Measurements from ENCODE around the gene CRLF3.
"Not testable (repeated sequence)": the region's sequence is repeated elsewhere in the genome, so short reads cannot be mapped to it uniquely, and the experiment has no call there.

CRLF3 gene

GRCh38 chr17:30794372-30794771 lies 30.1 kb downstream of the CRLF3 start:
- no peaks in the 10 kb centered on the region for H3K27me3 ChIP-seq (ENCODE audit: control insufficient read depth in 5 of 5, insufficient read depth in 4 of 5, low read length in 5 of 5)

DNA sequence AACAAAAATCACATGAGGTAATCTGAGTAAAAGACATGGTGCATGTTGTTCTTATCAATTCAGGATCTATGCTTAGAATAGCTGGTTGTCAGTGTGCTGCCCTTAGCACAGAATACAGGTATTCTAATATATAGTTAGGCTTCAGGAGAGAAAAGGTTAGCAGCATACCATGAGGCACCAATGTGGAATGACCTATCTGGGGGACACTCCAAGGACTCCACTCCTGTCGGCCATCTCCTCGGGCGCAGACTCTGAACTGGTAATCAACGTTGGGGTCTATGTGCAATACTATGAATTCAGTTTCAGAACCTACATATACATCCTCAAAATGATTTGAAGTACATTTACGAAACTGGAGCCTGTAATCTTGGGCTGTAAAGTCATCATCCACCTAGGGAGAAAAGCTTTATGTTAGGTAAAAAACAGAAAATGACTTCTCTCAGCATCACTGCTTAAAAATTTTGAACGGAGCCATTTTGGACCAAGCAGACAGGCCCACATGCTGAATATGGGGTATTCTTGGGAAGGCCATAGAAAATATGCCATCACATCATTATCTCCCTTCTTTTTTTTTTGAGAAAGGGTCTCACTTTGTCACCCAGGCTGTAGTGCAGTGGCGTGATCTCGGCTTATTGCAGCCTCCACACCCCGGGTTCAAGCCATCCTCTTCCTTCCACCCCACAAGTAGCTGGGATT lies 31.1 kb downstream of the CRLF3 start:
- Histone ChIP-seq H3K36me3 (ENCODE audit: control insufficient read depth in 5 of 5, insufficient read depth in 5 of 5, low read length in 5 of 5) (peaks cover 23 to 61% (median 38%) of the 10 kb centered on the region in 5 donors), H3K9me3 (ENCODE audit: control insufficient read depth in 5 of 5, low read length in 5 of 5) (no peaks in the 10 kb centered on the region), H3K27me3 (ENCODE audit: control insufficient read depth in 5 of 5, insufficient read depth in 4 of 5, low read length in 5 of 5) (no peaks in the 10 kb centered on the region), H3K4me3 (ENCODE audit: low read depth in 1 of 5, low read length in 5 of 5) (no peak overlapping the region), H3K4me1 (ENCODE audit: control insufficient read depth in 5 of 5, insufficient read depth in 5 of 5, low read length in 5 of 5) (no peaks in the 10 kb centered on the region), H3K9ac (ENCODE audit: low read length in 5 of 5) (peak overlapping the region in 1 of 5 donors; percentile 32), H3K27ac (ENCODE audit: low read depth, low read length) (no peak overlapping the region)

More at GRCh38 chr17:30794372-30794771, 30.1 kb downstream of the CRLF3 start:
- H3K27ac ChIP-seq (ENCODE audit: low read depth, low read length) = no peak overlapping the region
- no peak overlapping the region for H3K4me3 ChIP-seq (ENCODE audit: low read depth in 1 of 5, low read length in 5 of 5)
- no peaks in the 10 kb centered on the region for H3K9me3 ChIP-seq (ENCODE audit: control insufficient read depth in 5 of 5, low read length in 5 of 5)
- peaks cover 18 to 56% (median 35%) of the 10 kb centered on the region in 5 donors for H3K36me3 ChIP-seq (ENCODE audit: control insufficient read depth in 5 of 5, insufficient read depth in 5 of 5, low read length in 5 of 5)
- no peaks in the 10 kb centered on the region for H3K4me1 ChIP-seq (ENCODE audit: control insufficient read depth in 5 of 5, insufficient read depth in 5 of 5, low read length in 5 of 5)
- no peak overlapping the region for H3K9ac ChIP-seq (ENCODE audit: low read length in 5 of 5)

DNA sequence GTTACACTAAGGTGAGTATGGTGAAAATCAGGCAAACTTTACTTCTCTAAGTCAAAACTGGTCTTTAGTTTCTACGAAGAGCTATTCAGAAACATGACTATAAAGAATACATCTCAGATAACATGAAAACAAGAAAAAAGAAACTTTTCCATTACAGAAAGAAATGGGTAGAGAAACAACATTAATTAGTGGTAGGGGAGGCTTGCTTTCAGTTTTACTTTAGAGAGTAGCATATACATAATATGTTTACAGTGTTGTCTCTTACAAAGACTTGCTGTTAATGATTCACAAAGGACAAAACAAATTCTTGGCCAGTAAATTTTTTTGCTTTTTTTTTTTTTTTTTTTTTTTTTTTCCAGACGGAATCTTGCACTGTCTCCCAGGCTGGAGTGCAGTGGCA lies 34.2 kb downstream of the CRLF3 start:
- H3K27ac ChIP-seq (ENCODE audit: low read depth, low read length) = no peak overlapping the region
- no peaks in the 10 kb centered on the region for H3K4me1 ChIP-seq (ENCODE audit: control insufficient read depth in 5 of 5, insufficient read depth in 5 of 5, low read length in 5 of 5)
- H3K4me3 ChIP-seq (ENCODE audit: low read depth in 1 of 5, low read length in 5 of 5) = no peak overlapping the region
- H3K9ac ChIP-seq (ENCODE audit: low read length in 5 of 5) = no peak overlapping the region
- H3K27me3 ChIP-seq (ENCODE audit: control insufficient read depth in 5 of 5, insufficient read depth in 4 of 5, low read length in 5 of 5) = no peaks in the 10 kb centered on the region
- peaks cover 19 to 68% (median 43%) of the 10 kb centered on the region in 5 donors for H3K36me3 ChIP-seq (ENCODE audit: control insufficient read depth in 5 of 5, insufficient read depth in 5 of 5, low read length in 5 of 5)
- H3K9me3 ChIP-seq (ENCODE audit: control insufficient read depth in 5 of 5, low read length in 5 of 5) = no peaks in the 10 kb centered on the region

DNA sequence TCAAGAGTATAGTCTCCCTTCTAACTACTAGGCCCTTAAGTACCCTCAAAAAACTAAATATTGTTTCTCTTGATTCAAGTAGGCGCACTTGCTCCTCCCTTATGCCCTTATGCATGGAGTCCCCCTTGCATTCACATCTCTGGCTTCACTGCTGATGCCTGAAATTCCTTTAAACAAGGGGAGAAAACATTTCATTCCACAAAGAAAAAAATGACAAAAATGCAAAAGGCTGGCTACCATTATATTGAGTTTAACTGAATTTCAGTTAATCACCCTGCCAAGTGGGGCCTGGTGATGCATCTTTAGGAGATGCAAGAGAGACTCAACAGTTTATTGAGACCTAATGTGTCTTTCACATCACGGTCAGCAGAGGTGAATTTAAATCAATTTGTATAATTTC lies 35.6 kb downstream of the CRLF3 start:
- H3K4me3 ChIP-seq (ENCODE audit: low read depth in 1 of 5, low read length in 5 of 5) = no peak overlapping the region
- no peaks in the 10 kb centered on the region for H3K9me3 ChIP-seq (ENCODE audit: control insufficient read depth in 5 of 5, low read length in 5 of 5)
- H3K36me3 ChIP-seq (ENCODE audit: control insufficient read depth in 5 of 5, insufficient read depth in 5 of 5, low read length in 5 of 5) = peaks cover 19 to 68% (median 35%) of the 10 kb centered on the region in 5 donors
- no peaks in the 10 kb centered on the region for H3K4me1 ChIP-seq (ENCODE audit: control insufficient read depth in 5 of 5, insufficient read depth in 5 of 5, low read length in 5 of 5)
- no peaks in the 10 kb centered on the region for H3K27me3 ChIP-seq (ENCODE audit: control insufficient read depth in 5 of 5, insufficient read depth in 4 of 5, low read length in 5 of 5)
- H3K9ac ChIP-seq (ENCODE audit: low read length in 5 of 5) = no peak overlapping the region
- no peak overlapping the region for H3K27ac ChIP-seq (ENCODE audit: low read depth, low read length)

GRCh38 chr17:30782206-30782605 lies 42.3 kb downstream of the CRLF3 start:
- H3K27ac ChIP-seq (ENCODE audit: low read depth, low read length) = no peak overlapping the region
- no peaks in the 10 kb centered on the region for H3K9me3 ChIP-seq (ENCODE audit: control insufficient read depth in 5 of 5, low read length in 5 of 5)
- H3K4me3 ChIP-seq (ENCODE audit: low read depth in 1 of 5, low read length in 5 of 5) = no peak overlapping the region
- H3K36me3 ChIP-seq (ENCODE audit: control insufficient read depth in 5 of 5, insufficient read depth in 5 of 5, low read length in 5 of 5) = peaks cover 7 to 48% (median 15%) of the 10 kb centered on the region in 5 donors
- no peaks in the 10 kb centered on the region for H3K27me3 ChIP-seq (ENCODE audit: control insufficient read depth in 5 of 5, insufficient read depth in 4 of 5, low read length in 5 of 5)
- no peaks in the 10 kb centered on the region for H3K4me1 ChIP-seq (ENCODE audit: control insufficient read depth in 5 of 5, insufficient read depth in 5 of 5, low read length in 5 of 5)
- H3K9ac ChIP-seq (ENCODE audit: low read length in 5 of 5) = no peak overlapping the region

GRCh38 chr17:30780343-30780742 lies 44.1 kb downstream of the CRLF3 start:
- no peak overlapping the region for H3K4me3 ChIP-seq (ENCODE audit: low read depth in 1 of 5, low read length in 5 of 5)
- no peak overlapping the region for H3K9ac ChIP-seq (ENCODE audit: low read length in 5 of 5)
- H3K27me3 ChIP-seq (ENCODE audit: control insufficient read depth in 5 of 5, insufficient read depth in 4 of 5, low read length in 5 of 5) = no peaks in the 10 kb centered on the region
- H3K4me1 ChIP-seq (ENCODE audit: control insufficient read depth in 5 of 5, insufficient read depth in 5 of 5, low read length in 5 of 5) = no peaks in the 10 kb centered on the region
- no peak overlapping the region for H3K27ac ChIP-seq (ENCODE audit: low read depth, low read length)
- H3K36me3 ChIP-seq (ENCODE audit: control insufficient read depth in 5 of 5, insufficient read depth in 5 of 5, low read length in 5 of 5) = peaks cover 3 to 36% (median 13%) of the 10 kb centered on the region in 5 donors
- H3K9me3 ChIP-seq (ENCODE audit: control insufficient read depth in 5 of 5, low read length in 5 of 5) = no peaks in the 10 kb centered on the region

DNA sequence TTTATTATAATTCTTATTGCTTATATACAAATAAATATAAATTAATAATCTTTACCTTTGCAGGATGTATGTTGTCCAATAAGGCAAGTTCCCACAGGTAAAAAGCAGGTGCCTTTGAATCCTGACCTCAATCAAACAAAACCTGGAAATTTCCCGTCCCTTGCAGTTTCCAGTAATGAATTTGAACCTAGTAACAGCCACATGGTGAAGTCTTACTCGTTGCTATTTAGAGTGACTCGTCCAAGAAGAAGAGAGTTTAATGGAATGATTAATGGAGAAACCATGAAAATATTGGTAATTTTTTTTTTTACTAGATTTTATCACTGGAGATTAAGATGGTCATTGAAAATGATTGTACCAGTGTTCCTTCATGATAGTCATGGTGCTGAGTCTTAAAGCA lies 55.7 kb downstream of the CRLF3 start:
- not testable (repeated sequence) for H3K9ac ChIP-seq (ENCODE audit: low read length in 5 of 5); H3K27me3 ChIP-seq (ENCODE audit: control insufficient read depth in 5 of 5, insufficient read depth in 4 of 5, low read length in 5 of 5); H3K9me3 ChIP-seq (ENCODE audit: control insufficient read depth in 5 of 5, low read length in 5 of 5); H3K4me3 ChIP-seq (ENCODE audit: low read depth in 1 of 5, low read length in 5 of 5); H3K27ac ChIP-seq (ENCODE audit: low read depth, low read length); H3K4me1 ChIP-seq (ENCODE audit: control insufficient read depth in 5 of 5, insufficient read depth in 5 of 5, low read length in 5 of 5)
- peaks cover 5 to 30% (median 12%) of the 10 kb centered on the region in 5 donors for H3K36me3 ChIP-seq (ENCODE audit: control insufficient read depth in 5 of 5, insufficient read depth in 5 of 5, low read length in 5 of 5)

GRCh38 chr17:30767641-30768404 lies 56.7 kb downstream of the CRLF3 start:
- not testable (repeated sequence) for H3K9me3 ChIP-seq (ENCODE audit: control insufficient read depth in 5 of 5, low read length in 5 of 5); H3K4me3 ChIP-seq (ENCODE audit: low read depth in 1 of 5, low read length in 5 of 5); H3K9ac ChIP-seq (ENCODE audit: low read length in 5 of 5); H3K27me3 ChIP-seq (ENCODE audit: control insufficient read depth in 5 of 5, insufficient read depth in 4 of 5, low read length in 5 of 5); H3K4me1 ChIP-seq (ENCODE audit: control insufficient read depth in 5 of 5, insufficient read depth in 5 of 5, low read length in 5 of 5); H3K27ac ChIP-seq (ENCODE audit: low read depth, low read length)
- peaks cover 5 to 29% (median 12%) of the 10 kb centered on the region in 5 donors for H3K36me3 ChIP-seq (ENCODE audit: control insufficient read depth in 5 of 5, insufficient read depth in 5 of 5, low read length in 5 of 5)

- no peaks in the 10 kb centered on the region for H3K9me3 ChIP-seq (ENCODE audit: control insufficient read depth in 5 of 5, low read length in 5 of 5)
- no peak overlapping the region for H3K4me3 ChIP-seq (ENCODE audit: low read depth in 1 of 5, low read length in 5 of 5)
- no peak overlapping the region for H3K9ac ChIP-seq (ENCODE audit: low read length in 5 of 5)
- H3K36me3 ChIP-seq (ENCODE audit: control insufficient read depth in 5 of 5, insufficient read depth in 5 of 5, low read length in 5 of 5) = peaks cover 0 to 10% (median 7%) of the 10 kb centered on the region in 5 donors
- H3K27me3 ChIP-seq (ENCODE audit: control insufficient read depth in 5 of 5, insufficient read depth in 4 of 5, low read length in 5 of 5) = no peaks in the 10 kb centered on the region
- no peak overlapping the region for H3K27ac ChIP-seq (ENCODE audit: low read depth, low read length)
- H3K4me1 ChIP-seq (ENCODE audit: control insufficient read depth in 5 of 5, insufficient read depth in 5 of 5, low read length in 5 of 5) = no peaks in the 10 kb centered on the region
Observed at GRCh38 chr17:30761060-30761459, 63.4 kb downstream of the CRLF3 start.

DNA sequence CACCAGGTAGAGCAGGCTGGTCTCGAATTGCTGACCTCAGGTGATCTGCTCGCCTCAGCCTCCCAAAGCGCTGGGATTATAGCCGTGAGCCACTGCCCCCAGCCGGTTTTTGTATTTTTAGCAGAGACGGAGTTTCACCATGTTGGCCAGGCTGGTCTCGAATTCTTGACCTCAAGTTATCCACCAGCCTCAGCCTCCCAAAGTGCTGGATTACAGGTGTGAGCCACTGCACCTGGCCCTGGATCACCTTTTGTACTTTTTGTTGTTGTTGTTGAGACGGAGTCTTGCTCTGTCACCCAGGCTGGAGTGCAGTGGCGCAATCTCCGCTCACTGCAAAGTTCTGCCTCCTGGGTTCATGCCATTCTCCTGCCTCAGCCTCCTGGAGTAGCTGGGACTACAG lies 71.2 kb downstream of the CRLF3 start:
- H3K36me3 ChIP-seq (ENCODE audit: control insufficient read depth in 5 of 5, insufficient read depth in 5 of 5, low read length in 5 of 5); H3K4me3 ChIP-seq (ENCODE audit: low read depth in 1 of 5, low read length in 5 of 5); H3K27me3 ChIP-seq (ENCODE audit: control insufficient read depth in 5 of 5, insufficient read depth in 4 of 5, low read length in 5 of 5); H3K4me1 ChIP-seq (ENCODE audit: control insufficient read depth in 5 of 5, insufficient read depth in 5 of 5, low read length in 5 of 5); H3K27ac ChIP-seq (ENCODE audit: low read depth, low read length); H3K9me3 ChIP-seq (ENCODE audit: control insufficient read depth in 5 of 5, low read length in 5 of 5); H3K9ac ChIP-seq (ENCODE audit: low read length in 5 of 5): not testable (repeated sequence)

All from subcutaneous abdominal adipose tissue (tissue), 5 donors.